A375 (cell line): ENCODE data around the gene TFIP11. TPM values are rescaled to one million over a fixed set of nuclear protein-coding genes. Genes with fewer than 3 reads are reported as not detected.

Experiments
- small RNA-seq: library from RNA; depleted of rRNA; stranded (forward); fragments of <200 nt; gene quantifications from one replicate; pipeline ENCODE3, GENCODE V24; 2014
- total RNA-seq: library from RNA; depleted of rRNA; stranded (reverse); fragments of >200 nt; shearing (Covaris generic); gene quantifications from 2 replicates; pipeline ENCODE4 v1.2.3, GENCODE V29; 2014; rRNA removed

The TFIP11 gene
- total RNA-seq = 23.6 and 27.7 TPM in 2 replicates

DNA sequence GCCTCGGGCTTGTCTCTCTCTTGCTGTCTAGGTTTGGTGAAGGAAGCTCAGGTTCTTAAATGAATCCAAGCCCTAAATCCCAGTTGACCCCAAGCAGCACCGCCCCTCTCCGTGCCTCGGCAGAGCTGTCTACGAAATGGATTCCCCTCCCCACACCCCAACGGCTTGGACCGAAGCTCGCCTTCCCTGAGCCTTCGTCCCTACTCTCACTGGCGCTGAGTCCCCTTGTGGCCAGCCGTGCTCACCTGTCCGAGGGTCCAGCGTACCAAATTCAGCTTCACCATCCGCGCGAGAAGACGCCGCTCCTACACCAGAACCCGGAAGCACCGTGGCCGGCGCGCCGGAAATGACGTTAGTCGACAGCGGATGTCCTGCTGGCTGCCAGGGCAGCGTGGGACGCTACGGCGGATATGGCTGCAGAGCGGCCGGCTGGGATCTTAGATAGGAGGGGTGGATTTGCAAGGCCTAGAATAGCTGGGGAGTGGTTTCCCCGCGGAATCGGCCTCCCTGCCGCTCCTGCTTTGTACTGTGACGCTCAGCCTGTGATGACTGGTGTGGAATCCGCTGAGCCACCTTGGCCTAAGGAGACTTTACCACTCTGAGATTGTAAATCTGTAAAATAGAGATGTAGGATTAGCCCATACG, at the start of gene TFIP11:
TFIP11 (minus strand) TSS at position 325 of the 645 bp plus-strand sequence. CDS start 2,201 bp downstream, outside the sequence.

DNA sequence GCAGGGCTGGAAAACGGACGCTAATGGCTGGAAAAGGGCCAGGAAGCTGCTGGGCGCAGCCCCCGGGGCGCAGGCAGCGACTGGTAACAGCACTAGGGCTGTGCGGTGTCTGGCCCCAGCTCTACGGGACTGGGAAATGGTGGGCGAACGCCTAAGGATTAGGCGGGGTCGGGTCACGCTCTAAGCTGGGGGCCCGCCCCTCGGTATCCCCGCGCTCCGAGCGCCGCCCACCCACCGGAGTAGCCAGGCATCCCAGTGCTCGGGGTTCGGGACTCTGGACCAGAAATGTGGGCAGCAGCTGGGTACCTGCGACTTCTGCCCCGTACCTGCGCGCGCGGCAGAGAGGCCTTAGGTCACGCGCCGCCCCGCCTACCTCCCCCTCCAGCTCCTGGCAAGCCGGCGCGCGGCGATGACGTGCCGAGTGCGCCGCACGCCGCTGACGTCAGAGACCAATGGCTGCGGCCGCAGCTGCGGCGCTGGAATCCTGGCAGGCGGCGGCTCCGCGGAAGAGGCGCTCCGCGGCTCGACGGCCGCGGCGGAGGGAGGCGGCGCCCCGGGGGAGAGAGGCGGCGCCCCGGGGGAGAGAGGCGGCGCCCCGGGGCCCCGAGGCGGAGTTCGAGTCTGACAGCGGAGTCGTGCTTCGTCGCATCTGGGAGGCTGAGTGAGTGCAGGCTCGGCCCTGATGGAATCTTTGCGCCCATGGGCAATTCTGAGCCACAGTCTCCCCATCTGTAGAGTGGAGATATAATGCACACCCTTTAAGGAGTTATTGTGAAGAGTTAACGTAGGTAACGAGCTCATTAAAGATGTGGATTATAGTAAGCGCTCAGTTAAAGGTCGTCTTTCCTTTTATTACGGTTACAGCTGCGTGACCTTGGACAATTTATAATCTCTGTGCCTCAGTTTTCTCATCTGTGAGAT, 28.6 kb downstream of the TFIP11 start, which contains the start of the genes HPS4 and SRRD:
HPS4 (minus strand) TSS at position 345 of the 921 bp plus-strand sequence. CDS start 2,021 bp downstream, outside the sequence.
SRRD (plus strand) TSS at position 439 of the 921 bp plus-strand sequence; CDS start at position 453, 14 bp downstream.

Small RNAs within 50 kb of the gene (small RNA-seq; reads per million reads assigned to genes)
- gene MIR548J = not detected

Other genes starting within 250 kb of the TFIP11 start
- gene ASPHD2, start 83.2 kb downstream of the TFIP11 start, total RNA-seq = 1.4 and 2.1 TPM in 2 replicates
- gene HPS4, start 28.7 kb downstream of the TFIP11 start, total RNA-seq = 18.0 and 18.1 TPM in 2 replicates
- 8.3 and 23.5 TPM in 2 replicates for gene SRRD, start 28.6 kb downstream of the TFIP11 start, total RNA-seq
- gene TPST2, start 77.7 kb upstream of the TFIP11 start, total RNA-seq = 4.8 and 5.1 TPM in 2 replicates
- not detected in 2 replicates for gene CRYBB1, start 105.6 kb upstream of the TFIP11 start, total RNA-seq
- gene CRYBA4, start 109.5 kb upstream of the TFIP11 start, total RNA-seq = not detected in 2 replicates
- 0.30 and 0.34 TPM in 2 replicates for gene MIAT, start 145.1 kb upstream of the TFIP11 start, total RNA-seq